HG02981 (cell line): Measurements from ENCODE around the gene TTC7B.

Experiments used
- ATAC-seq: cut with Tn5 transposase; IDR thresholded peaks from one replicate; pipeline ENCODE4 v1.9.1; 2021; ENCODE audit warnings: mild to moderate bottlenecking, moderate library complexity; ENCODE audit not compliant: unreplicated experiment

TTC7B gene

GRCh38 chr14:90580377-90581335, 235.6 kb downstream of the TTC7B start:
- no peak for ATAC-seq

- no peak for ATAC-seq
These were observed 236.4 kb downstream of the TTC7B start for GRCh38 chr14:90579816-90580215.

GRCh38 chr14:90579088-90579487, 237.1 kb downstream of the TTC7B start:
- no peak for ATAC-seq

- no peak for ATAC-seq
These were observed 237.8 kb downstream of the TTC7B start for GRCh38 chr14:90578283-90578985.

GRCh38 chr14:90577661-90578282, 238.5 kb downstream of the TTC7B start:
- ATAC-seq: no peak

- no peak for ATAC-seq
These were observed 239.1 kb downstream of the TTC7B start for GRCh38 chr14:90576981-90577660.

GRCh38 chr14:90576581-90576980, 239.6 kb downstream of the TTC7B start:
- ATAC-seq: no peak

GRCh38 chr14:90575781-90576180, 240.4 kb downstream of the TTC7B start:
- no peak for ATAC-seq

- no peak for ATAC-seq
These were observed 240.9 kb downstream of the TTC7B start for GRCh38 chr14:90575336-90575735.

- no peak for ATAC-seq
These were observed 241.8 kb downstream of the TTC7B start for GRCh38 chr14:90574188-90575131.

- ATAC-seq: no peak
These were observed 242.7 kb downstream of the TTC7B start for GRCh38 chr14:90573385-90574105.

GRCh38 chr14:90572441-90573150, 243.6 kb downstream of the TTC7B start:
- ATAC-seq: no peak

- ATAC-seq: no peak
These were observed 244.9 kb downstream of the TTC7B start for GRCh38 chr14:90571149-90571947.

GRCh38 chr14:90570461-90570860, 245.8 kb downstream of the TTC7B start:
- ATAC-seq: no peak

- no peak for ATAC-seq
These were observed 246.4 kb downstream of the TTC7B start for GRCh38 chr14:90569606-90570387.

GRCh38 chr14:90569201-90569600, 247.0 kb downstream of the TTC7B start:
- ATAC-seq: no peak

GRCh38 chr14:90568405-90568804, 247.8 kb downstream of the TTC7B start:
- ATAC-seq: no peak
